ENCODE results near the gene ANKRD53.

ANKRD53 gene

DNA sequence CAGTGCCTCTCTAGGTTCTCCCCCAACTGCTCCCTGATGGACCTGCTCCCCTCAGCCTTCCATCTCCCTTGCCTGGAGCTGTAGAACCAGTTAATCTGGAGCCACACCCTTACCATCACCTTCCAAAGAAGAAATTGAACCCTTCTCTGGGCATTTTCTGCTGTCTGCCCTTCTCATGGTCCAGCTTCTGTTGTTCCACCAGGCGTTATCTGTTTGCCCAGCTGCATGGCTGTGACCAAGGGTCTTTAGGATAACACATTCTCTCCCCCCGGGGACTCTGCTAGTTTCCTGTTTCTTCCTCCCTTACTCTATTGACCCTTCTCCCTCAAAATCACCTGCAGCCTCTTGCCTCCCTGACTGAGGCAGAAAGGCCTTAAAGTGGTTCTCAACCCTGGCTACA lies 3.2 kb upstream of the ANKRD53 start:
- CTCF ChIA-PET = interaction anchor here (1.0 to 9.9 kb wide), 8 partner anchors 9 to 671 kb away, joined by 4 to 111 read pairs (median 5); no protein-coding TSS in a partner anchor
- H3K4me3 ChIP-seq (ENCODE audit: low read depth, low read length) = no peak overlapping the region
- TF ChIP-seq CTCF (IDR thresholded peaks at IDR 0.05; ENCODE audit: insufficient read depth, low read length, missing control alignments) = no peak
- no peak for DNase-seq (ENCODE audit: low read depth, low spot score)
- POLR2A ChIA-PET = no interaction called here

GRCh38 chr2:70977605-70978205 lies 725 bp upstream of the ANKRD53 start:
- DNase-seq (ENCODE audit: low read depth, low spot score) = peak; percentile 21
- TF ChIP-seq CTCF (IDR thresholded peaks at IDR 0.05; ENCODE audit: insufficient read depth, low read length, missing control alignments) = no peak
- POLR2A ChIA-PET = no interaction called here
- CTCF ChIA-PET = interaction anchor here (0.9 to 9.9 kb wide), 10 partner anchors 13 to 117 kb away, joined by 3 to 111 read pairs (median 4); partner anchors contain the start of gene NAGK
- H3K4me3 ChIP-seq (ENCODE audit: low read depth, low read length) = peak overlapping the region; percentile 61

DNA sequence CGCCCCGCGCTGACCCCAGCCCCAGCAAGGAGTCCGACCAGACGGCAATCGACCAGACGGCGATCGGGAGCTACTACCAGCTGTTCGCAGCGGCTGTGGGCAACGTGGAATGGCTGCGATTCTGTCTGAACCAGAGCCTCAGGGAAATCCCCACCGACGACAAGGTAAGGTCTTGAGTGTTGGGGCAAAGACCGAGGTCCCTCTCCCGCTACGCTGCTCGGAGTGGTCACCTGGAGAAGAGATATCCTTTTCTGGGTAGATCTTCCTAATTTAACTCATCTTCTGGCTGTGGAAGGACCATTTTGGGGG lies 704 bp downstream of the ANKRD53 start:
- H3K4me3 ChIP-seq (ENCODE audit: low read depth, low read length) = peak overlapping the region; percentile 59
- no peak for TF ChIP-seq CTCF (IDR thresholded peaks at IDR 0.05; ENCODE audit: insufficient read depth, low read length, missing control alignments)
- POLR2A ChIA-PET = no interaction called here
- CTCF ChIA-PET = interaction anchor here (0.6 to 9.9 kb wide), 3 partner anchors 14 to 32 kb away, joined by 3 to 111 read pairs (median 15); no protein-coding TSS in a partner anchor
- DNase-seq (ENCODE audit: low read depth, low spot score) = no peak

DNA sequence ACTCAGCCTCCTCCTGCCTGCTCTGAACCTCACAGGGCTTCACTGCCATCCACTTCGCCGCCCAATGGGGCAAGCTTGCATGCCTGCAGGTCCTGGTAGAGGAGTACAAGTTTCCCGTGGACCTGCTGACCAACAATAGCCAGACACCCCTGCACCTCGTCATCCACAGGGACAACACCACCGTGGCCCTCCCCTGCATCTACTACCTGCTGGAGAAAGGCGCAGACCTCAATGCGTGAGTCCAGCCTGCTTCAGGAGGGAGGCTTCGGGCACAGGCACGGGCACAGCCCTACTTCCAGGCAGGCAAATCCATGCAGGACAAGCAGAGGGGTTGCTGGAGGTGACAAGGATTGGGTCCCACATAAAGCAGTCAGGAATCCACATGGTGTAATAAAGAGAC lies 1.2 kb downstream of the ANKRD53 start:
- no peak for DNase-seq (ENCODE audit: low read depth, low spot score)
- H3K4me3 ChIP-seq (ENCODE audit: low read depth, low read length) = no peak overlapping the region
- no peak for TF ChIP-seq CTCF (IDR thresholded peaks at IDR 0.05; ENCODE audit: insufficient read depth, low read length, missing control alignments)
- CTCF ChIA-PET = interaction anchor here (0.6 to 9.9 kb wide), 3 partner anchors 15 to 33 kb away, joined by 3 to 111 read pairs (median 15); no protein-coding TSS in a partner anchor
- POLR2A ChIA-PET = no interaction called here

DNA sequence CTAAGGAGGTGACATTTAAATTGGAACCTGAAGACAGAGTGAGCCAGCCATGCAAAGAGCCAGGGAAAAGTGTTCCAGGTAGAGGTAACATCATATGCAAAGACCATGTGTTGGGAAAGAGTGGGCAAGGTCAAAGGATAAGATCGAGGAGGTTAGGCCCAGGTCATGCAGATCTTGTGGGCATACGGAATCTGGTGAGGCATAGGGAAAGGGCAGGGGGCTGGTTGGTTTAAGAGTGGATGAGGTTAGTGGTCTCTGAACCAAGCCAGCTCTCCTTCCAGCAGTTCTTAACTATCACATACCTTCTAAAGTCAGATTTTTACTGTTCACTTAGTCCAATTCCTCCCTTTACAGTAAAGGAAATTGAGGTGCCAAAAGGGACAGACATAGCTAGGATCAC lies 3.0 kb downstream of the ANKRD53 start:
- H3K4me3 ChIP-seq (ENCODE audit: low read depth, low read length) = no peak overlapping the region
- no peak for DNase-seq (ENCODE audit: low read depth, low spot score)
- no peak for TF ChIP-seq CTCF (IDR thresholded peaks at IDR 0.05; ENCODE audit: insufficient read depth, low read length, missing control alignments)
- CTCF ChIA-PET = interaction anchor here (0.7 to 9.9 kb wide), 5 partner anchors 8 to 111 kb away, joined by 3 to 111 read pairs (median 4); no protein-coding TSS in a partner anchor
- POLR2A ChIA-PET = no interaction called here

- POLR2A ChIA-PET = no interaction called here
- no peak overlapping the region for H3K4me3 ChIP-seq (ENCODE audit: low read depth, low read length)
- no peak for DNase-seq (ENCODE audit: low read depth, low spot score)
- no peak for TF ChIP-seq CTCF (IDR thresholded peaks at IDR 0.05; ENCODE audit: insufficient read depth, low read length, missing control alignments)
- CTCF ChIA-PET = interaction anchor here (0.8 to 9.9 kb wide), 9 partner anchors 9 to 679 kb away, joined by 3 to 111 read pairs (median 6); partner anchors contain the start of gene TEX261
These were observed 3.7 kb downstream of the ANKRD53 start for GRCh38 chr2:70981866-70982810.
